Glomerular visceral epithelial cell (primary cell): ENCODE data around the gene ATG10.
"Not testable (repeated sequence)": the region's sequence is repeated elsewhere in the genome, so short reads cannot be mapped to it uniquely, and the experiment has no call there.

Source experiments
- DNase-seq: peaks from one replicate; pipeline ENCODE4 v3.0.0-alpha.2; 2016; ENCODE audit errors: extremely low spot score

The ATG10 gene

DNA sequence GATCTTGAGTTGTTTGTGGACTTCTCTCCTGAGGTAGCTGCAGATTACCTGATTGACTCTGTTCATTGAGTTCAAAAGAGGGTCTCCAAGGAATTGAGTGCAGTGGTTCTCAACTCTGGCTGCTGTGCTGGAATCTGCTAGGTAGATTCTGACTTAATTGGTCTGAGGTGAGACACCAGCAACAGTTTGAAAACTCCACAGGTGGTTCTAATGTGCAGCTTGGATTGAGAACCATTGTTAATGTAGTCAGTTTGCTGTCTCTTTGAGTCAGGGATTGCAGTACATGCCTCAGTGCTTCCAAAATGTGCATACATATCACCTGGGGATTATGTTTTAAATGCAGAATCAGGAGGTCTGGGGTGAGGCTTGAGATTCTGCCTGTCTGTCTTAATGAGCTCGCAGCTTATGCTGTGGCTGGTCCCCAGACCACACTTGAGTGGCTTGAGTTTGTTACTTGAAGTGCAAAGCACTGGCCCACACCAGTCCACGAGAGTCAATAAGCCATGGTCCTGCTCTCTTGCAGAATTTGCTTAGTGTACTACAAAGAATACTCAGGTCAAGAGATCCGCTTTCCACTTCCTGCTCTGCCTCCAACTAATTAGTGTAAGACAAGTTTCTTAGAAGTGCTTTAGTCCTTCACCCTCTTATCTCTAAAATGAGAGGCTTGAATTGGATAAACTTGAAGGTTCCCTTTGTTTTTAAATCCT, 82.3 kb downstream of the ATG10 start:
- DNase-seq = no peak

DNA sequence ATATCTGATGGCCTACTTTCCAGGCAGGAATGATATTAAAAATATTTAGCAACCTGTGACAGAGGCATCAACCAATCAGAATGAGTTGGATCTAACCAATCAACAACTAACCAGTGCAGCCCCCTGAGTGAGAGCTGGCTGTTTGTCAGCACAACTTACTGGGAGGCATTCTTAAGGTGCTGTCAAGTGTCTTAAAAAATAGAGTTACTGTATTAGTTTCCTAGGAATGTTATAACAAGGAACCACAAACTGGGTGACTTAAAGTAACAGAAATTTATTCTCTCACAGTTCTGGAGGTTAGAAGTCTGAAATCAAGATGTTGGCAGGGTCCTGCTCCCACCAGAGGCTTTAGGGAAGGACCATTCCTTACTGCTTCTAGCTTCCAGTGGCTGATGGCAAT, 85.2 kb downstream of the ATG10 start:
- peak; percentile 10 for DNase-seq

DNA sequence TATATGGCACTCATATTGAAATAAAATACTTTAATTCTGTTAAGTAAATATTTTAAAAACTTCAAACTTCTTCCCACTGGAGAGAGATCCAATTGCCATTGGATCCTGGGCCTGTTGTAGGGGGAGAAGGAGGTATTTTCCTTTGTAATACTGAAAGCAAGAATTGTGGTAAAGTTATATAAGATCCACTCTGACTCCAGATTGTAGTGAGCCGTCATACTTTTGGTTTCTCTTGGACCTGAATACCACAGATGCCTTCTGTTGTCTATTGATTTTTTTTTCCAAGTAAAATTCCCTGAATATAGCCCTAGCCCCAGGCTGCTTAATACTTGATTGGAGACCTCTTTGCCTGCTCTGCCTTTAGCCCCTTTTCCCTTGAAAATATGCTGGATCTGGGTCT, 86.9 kb downstream of the ATG10 start:
- DNase-seq = no peak

DNA sequence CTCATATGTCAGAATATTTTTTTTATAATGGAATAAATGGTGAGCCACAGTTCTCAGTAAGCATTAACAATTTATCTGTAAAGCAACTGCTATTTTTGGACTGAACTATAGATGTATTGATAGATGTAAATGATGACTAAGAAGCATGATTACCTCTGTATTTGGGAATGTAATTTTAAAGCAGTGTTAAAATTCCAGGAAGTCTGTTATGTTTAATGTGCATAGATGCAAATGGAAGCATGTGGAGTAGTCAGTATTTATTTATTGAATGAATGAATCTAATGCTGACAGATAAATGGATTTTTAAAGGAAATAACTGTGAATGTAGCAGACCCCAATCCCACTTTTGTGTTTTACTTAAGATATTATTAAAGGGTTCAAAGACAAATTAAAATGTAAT, 95.0 kb downstream of the ATG10 start:
- DNase-seq = no peak

DNA sequence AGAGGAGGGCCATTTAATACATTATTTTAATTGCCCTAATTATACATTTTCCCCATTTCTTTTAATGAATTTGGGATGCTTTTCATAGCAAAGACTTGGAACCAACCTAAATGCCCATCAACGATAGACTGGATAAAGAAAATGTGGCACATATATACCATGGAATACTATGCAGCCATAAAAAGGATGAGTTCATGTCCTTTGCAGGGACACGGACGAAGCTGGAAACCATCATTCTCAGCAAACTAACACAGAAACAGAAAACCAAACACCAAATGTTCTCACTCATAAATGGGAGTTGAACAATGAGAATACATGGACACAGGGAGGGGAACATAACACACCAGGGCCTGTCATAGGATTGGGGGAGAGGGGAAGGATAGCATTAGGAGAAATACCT, 96.2 kb downstream of the ATG10 start:
- DNase-seq = not testable (repeated sequence)

- no peak for DNase-seq
Measured at GRCh38 chr5:82068723-82069122, 96.9 kb downstream of the ATG10 start.

GRCh38 chr5:82072138-82072537, 100.3 kb downstream of the ATG10 start:
- DNase-seq = no peak

- DNase-seq = no peak
Measured at GRCh38 chr5:82073179-82073578, 101.4 kb downstream of the ATG10 start.

DNA sequence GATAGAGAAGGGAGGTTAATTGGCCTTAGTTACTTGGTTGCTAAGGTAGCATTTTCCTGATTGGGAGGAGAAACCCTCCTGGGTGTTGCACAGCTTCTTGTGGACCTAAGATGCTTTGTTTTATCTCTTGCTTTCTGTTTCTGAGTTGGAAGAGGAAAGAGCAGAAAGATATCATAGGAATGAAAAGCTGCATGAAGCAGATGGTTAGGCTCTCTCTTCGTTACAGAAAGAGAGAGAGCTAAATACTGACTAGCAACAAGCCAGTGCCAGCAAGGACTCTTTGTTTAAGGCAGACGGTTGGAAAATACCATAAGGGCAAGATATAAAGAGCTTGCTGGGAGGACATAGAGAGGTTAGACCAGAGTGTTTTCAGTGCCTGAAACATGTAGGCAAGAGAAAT, 103.1 kb downstream of the ATG10 start:
- no peak for DNase-seq

DNA sequence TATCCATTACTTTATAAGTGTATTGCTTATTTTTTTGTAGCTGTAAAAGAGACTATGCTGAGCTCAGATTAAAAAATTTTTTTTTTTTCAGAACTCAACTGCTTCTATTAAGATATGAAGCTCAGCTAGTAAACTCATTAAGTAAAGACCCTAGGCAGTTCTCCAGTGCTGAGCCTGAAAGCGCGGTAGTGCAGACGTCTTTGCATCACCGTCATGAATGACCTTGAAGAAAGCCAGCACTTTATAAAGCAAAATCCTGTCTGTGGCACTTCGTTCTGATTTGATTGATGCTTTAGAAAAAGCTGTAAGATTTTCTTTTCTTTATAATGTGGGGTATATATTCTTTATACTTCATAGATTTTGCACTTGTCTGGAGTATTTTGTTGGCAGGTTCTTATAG, 105.7 kb downstream of the ATG10 start:
- no peak for DNase-seq

DNA sequence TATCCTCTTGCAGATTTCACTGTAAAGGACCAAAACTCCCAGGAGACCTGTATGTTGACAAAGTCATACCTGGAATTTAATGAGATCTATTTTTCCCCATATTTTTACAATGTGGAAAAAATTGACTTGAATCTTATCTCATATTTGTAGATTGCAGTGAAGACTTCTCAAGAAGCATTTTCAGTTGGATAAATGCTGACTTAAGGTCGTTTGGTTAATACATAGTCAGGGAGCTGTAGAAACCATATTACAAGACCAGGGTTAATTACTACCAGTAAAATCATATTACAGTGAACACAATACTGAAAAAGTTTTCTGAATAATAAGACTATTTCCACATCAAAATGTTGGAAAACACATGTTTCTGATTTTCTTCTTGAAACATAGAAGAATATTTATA, 119.8 kb downstream of the ATG10 start:
- no peak for DNase-seq

DNA sequence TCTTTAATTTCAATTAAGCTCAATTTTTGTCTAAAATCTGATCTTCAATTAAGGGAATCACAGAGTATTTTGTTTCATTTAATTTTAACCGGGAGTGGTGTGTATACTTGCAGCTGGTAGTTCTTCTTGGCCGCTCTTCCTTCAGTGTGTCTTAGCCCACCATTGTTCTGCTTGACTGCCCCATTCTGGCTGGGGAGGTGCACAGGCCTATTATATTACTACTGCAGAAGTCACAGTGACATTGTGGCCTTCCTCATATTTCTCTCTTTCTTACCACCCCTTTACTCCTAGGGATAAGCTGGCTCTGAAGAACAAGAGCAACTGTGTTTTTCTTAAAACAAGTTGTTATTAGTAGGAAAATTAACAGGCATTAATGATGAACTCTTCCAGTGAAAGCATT, 123.7 kb downstream of the ATG10 start:
- no peak for DNase-seq

DNA sequence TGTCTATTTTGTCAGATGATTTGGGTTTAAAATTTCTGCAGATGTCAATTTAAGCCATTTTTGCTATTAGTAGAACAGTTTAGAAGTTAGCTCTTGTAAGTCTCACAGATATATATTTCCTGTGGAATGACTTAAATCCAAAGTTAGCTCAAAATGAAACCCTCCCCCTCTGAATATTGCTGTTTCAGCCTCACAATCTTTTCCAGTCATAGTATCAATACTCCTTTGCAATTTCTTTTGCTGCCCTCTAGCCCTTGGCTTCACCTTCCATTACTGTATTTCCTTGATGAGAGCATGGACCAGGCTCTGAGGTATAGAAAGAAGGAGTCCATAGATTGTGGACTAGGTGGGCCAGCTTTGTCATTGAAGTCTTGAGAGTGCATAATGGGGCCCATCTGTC, 124.4 kb downstream of the ATG10 start:
- DNase-seq = no peak

DNA sequence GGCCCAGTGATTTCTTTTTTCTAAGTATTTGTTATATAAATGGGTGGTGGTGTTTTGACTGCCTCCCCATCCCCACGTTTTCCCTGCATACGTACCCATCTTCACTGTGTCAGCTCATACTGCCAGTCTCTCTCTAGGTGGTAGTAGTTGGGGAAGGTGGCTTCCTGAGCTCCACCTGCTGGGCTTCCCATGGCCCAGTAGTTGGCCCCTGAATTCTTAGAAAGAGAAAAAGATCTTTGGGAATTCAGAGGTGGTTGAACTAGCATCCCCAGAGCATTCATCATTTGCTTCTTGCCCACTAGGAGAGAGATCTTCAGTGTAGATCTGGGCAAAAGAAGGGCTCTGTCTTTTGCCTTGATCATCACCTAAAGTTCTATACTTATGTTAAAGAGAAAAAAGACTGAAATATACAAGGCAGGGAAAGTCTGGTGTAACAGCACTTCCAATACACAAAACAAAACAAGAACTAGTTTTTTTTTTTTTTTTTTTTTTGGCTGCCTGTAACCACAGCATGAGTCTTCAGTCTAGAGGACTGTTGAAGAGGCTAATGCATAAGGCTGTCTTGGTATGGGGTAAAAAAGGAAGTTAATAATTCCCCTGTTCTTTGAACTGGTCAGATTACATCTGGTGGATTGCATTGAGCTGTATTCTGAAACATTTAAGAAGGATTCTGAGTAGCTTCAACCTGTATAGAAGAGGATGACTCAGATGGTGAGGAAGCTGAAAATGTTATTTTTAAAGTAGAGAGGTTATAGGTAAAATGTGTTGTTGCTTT, 128.7 kb downstream of the ATG10 start:
- peak; percentile 95 for DNase-seq

DNA sequence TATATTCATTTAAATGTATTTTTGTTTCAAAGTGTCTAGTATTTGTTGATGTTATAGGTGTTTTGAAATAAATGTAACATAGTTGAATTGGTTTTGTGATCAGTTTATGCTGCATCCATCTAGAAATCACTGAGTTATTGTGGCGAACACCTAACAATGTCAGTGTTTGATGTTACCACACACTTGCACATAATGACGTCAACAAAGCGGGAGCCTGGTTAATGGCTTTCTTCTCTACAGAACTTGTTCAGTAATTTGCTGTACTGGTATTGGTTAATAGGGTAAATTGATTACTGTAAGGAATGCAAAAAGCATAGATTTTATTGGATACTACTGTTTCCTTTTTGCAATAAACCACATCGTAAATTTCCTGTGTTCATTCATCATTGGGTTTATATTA, 133.0 kb downstream of the ATG10 start:
- no peak for DNase-seq

GRCh38 chr5:82105457-82105856, 133.6 kb downstream of the ATG10 start:
- DNase-seq = peak; percentile 29

DNA sequence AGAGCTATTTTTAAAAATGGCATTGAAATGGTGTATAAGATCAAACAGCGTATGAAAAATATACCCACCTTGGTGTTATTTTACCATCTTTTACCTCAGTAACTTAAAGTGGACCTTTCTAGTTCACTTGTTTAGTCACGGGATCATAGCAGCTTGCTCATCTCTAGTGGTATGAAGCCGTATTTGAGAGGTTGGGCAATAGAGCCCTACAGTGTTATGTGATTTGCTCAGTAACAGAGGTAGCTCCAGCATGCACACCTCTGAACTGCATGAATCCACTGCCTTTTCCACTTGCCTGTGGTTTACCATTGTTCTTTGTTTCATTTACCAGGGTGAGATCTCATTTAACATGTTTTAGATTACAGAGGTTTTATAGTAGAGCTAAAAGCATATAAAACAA, 134.4 kb downstream of the ATG10 start:
- DNase-seq = peak; percentile 14

GRCh38 chr5:82106756-82107155, 134.9 kb downstream of the ATG10 start:
- DNase-seq = no peak

- DNase-seq = no peak
Measured at GRCh38 chr5:82107267-82107666, 135.4 kb downstream of the ATG10 start.

GRCh38 chr5:82109013-82109412, 137.2 kb downstream of the ATG10 start:
- no peak for DNase-seq

DNA sequence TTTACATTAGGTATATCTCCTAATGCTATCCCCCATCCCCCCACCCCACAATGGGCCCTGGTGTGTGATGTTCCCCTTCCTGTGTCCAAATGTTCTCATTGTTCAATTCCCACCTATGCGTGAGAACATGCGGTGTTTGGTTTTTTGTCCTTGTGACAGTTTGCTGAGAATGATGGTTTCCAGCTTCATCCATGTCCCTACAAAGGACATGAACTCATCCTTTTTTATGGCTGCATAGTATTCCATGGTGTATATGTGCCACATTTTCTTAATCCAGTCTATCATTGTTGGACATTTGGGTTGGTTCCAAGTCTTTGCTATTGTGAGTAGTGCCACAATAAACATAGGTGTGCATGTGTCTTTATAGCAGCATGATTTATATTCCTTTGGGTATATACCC, 138.1 kb downstream of the ATG10 start:
- not testable (repeated sequence) for DNase-seq

- DNase-seq = no peak
Measured at GRCh38 chr5:82111191-82111590, 139.4 kb downstream of the ATG10 start.

DNA sequence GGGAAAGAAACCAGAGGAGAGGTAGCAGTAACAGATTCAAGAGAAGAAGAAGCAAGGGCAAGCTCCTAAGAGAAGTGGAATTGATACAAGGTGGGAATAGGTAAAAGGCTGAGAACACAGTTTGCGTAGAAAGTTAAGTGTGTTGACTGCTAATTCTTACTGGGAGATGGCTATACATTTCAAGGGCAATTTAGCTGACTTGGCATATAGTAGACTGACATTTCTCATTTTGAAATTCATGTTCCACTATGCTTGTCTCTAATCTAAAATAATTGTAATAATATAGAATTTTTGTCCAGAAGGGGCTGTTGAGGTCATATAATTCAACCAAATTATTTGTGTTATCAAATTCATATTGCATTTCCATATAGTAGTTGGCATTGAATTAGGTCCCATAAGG, 144.0 kb downstream of the ATG10 start:
- no peak for DNase-seq

DNA sequence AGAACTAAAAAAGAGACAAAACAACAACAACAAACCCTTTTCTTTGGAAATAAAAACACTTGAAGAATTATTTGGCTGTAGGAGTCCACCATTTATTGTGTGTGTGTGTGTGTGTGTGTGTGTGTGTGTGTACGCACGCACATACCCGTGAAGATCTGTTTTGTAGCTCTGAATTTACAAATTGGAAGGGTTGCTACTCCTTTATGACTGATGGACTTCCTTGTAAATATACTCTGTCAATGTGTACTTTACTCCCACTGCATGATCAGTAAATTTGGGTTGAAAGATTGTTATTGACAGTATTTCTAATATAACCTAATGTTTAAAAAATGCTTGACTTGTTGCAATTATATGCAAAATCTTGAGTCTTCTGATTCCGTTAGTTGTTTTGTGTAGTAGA, 148.1 kb downstream of the ATG10 start:
- DNase-seq = no peak
